TTC549 (cell line): Measurements from ENCODE around the gene DGCR8.

ENCODE experiments used
- FAIRE-seq: peaks from 2 replicates; lab custom pipeline; 2012; peaks lifted over from hg19 to GRCh38; lab: Jason Lieb, UNC

DGCR8 gene

GRCh38 chr22:20052309-20053259, 27.5 kb upstream of the DGCR8 start:
- FAIRE-seq, result no peak

DNA sequence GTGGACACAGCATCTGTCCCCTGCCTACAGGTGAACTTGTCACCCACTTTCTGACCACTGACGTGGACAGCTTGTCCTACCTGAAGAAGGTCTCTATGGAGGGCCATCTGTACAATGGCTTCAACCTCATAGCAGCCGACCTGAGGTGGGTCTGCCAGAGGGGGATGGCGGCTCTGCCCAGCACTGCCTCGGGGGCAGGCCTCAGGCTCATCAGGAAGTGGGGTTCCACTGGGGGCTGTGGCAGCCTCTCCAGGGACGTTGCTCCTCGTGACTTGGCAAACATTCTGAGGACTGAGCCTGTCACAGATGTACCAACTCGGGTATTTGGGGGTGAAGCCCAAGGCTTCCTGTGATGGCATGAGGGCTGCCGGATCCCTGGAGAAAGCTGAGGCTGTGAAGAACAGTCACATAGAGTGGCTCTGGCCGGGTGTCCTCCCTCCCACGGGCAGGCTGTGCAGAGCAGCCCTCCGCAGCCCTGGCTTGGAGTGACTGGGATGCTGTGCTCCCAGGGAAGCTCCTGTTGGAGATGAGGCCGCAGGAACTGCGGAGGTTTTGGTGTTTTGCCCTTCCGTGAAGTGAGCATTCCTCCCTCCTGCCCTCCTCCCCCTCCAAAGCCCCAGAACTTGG, 26.5 kb upstream of the DGCR8 start:
- no peak for FAIRE-seq

- no peak for FAIRE-seq
Observed at GRCh38 chr22:20054034-20054427, 26.0 kb upstream of the DGCR8 start.

- no peak for FAIRE-seq
Observed at GRCh38 chr22:20054485-20054884, 25.6 kb upstream of the DGCR8 start.

- FAIRE-seq, result no peak
Observed at GRCh38 chr22:20055144-20055543, 24.9 kb upstream of the DGCR8 start.

DNA sequence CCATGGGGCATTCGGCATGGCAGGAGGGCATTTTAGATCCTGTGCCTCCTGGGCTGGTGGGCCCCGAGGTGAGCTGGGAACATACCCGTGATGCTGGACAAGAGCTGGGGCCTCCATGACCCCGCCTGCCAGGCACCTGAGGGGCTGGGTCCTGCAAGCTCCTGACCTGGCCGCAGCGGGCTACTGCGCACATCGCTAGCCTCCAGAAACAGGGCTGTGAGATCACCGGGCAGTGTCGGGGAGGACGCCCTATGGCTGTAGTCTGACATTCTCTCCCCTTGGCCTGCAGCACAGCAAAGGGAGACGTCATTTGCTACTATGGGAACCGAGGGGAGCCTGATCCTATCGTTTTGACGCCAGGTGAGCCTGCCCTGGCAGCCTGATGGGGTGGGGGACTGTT, 24.4 kb upstream of the DGCR8 start:
- no peak for FAIRE-seq

GRCh38 chr22:20056161-20056560, 23.9 kb upstream of the DGCR8 start:
- FAIRE-seq, result no peak

GRCh38 chr22:20056696-20057386, 23.2 kb upstream of the DGCR8 start:
- FAIRE-seq, result no peak

DNA sequence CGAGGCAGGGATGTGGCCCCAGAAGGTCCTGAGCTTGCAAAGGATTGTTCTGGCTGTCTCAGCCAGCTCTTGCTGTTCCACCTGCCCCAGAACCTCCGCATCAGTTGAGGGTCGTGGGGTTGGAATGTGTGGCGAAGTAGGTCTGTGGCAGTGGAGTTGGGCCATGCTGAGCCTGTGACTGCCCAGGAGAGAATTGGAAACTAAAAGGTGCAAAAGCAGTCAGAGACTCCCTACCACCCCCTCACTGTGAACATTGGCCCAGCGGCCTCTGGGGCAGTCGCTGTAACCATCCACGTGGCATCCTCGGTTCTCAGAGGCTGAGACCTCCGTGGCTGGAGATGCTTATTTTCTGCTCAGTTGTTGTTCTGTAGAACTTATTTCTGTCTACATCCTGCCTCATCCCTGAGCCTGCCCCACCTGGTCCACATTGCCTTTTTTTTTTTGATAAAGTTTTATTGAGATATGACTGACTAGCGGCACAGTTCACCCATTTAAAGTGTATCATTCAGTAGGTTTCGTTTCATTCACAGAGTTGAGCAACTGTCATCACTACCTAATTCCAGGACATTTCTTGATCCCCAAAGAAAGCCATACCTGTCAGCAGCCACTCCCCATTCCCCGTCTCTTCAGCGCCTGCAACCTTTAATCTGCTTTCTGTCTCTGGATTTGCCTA, 22.3 kb upstream of the DGCR8 start:
- FAIRE-seq, result no peak

- no peak for FAIRE-seq
Observed at GRCh38 chr22:20058989-20059770, 20.9 kb upstream of the DGCR8 start.

GRCh38 chr22:20060700-20061480, 19.2 kb upstream of the DGCR8 start:
- no peak for FAIRE-seq

DNA sequence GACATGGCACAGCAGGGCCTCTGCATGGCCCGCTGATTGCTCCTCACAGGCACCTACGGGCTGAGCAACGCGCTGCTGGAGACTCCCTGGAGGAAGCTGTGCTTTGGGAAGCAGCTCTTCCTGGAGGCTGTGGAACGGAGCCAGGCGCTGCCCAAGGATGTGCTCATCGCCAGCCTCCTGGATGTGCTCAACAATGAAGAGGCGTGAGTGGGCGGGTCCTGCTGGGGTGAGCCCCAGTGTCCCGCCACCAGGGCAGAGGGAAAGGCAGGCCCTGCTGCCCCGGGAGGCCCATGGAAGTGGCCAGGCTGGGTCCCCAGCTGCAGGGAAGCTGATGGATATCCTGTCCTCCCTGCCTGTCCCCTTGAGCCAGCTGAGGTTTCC, 18.6 kb upstream of the DGCR8 start:
- FAIRE-seq, result no peak

DNA sequence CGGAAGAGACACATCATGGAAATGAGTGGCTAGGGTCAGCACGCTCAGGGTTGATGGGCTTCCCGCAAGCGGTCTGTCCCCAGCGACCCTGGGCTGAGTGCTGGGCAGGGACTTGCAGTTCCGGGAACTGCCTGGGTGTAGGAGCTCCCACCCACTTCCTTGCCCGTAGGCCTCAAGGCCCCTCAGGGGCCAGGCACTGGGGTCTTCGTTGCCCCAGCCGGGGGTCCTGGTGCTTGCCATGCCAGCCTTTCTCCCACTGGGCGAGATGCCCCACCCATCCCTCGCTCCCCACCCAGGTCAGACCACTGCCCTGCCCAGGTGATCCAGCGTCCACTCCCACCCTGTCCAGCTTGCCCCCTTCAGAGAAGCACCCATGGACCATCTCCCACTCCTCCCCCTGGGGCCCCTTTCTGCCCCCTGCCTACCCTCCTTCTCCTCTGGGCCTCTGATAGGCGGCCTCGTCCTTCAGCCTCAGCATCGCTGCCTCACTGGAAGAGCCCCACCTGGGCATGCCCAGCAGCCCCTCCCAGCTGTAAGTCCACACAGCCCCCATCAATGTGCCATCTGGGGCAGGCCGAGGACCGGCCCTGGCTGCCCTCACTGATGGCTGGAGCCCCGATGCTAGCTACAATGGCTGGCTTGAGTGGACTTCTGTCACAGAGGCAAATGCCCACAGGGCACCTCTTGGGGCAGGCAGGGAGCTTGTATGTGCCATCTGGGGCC, 17.8 kb upstream of the DGCR8 start:
- FAIRE-seq, result no peak

DNA sequence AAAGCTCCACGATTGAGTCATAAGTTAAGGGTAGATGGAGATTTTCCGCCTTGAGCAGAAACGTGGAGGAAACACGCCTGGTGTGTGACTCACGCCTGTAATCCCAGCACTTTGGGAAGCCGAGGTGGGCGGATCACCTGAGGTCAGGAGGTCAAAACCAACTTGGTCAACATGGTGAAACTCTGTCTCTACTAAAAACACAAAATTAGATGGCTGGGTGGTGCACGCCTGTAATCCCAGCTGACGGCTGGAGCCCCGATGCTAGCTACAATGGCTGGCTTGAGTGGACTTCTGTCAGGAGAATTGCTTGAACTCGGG, 17.3 kb upstream of the DGCR8 start:
- FAIRE-seq, result no peak

GRCh38 chr22:20063271-20064139, 16.5 kb upstream of the DGCR8 start:
- no peak for FAIRE-seq

- no peak for FAIRE-seq
Observed at GRCh38 chr22:20064140-20064480, 15.9 kb upstream of the DGCR8 start.

DNA sequence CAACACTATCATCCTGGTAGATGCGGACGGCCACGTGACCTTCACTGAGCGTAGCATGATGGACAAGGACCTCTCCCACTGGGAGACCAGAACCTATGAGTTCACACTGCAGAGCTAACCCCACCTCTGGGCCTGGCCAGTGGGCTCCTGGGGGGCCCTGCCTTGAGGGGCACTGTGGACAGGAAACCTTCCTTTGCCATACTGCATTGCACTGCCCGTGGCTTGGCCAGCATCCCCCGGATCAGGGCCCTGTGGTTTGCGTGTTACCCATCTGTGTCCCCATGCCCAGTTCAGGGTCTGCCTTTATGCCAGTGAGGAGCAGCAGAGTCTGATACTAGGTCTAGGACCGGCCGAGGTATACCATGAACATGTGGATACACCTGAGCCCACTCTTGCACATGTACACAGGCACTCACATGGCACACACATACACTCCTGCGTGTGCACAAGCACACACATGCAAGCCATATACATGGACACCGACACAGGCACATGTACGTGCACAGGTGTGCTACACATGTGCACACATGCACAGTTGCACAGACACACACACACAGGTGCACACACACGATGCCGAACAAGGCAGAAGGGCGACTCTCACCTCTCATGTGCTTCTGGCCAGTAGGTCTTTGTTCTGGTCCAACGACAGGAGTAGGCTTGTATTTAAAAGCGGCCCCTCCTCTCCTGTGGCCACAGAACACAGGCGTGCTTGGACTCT, 15.3 kb upstream of the DGCR8 start:
- FAIRE-seq, result no peak

- no peak for FAIRE-seq
Observed at GRCh38 chr22:20065896-20066616, 14.0 kb upstream of the DGCR8 start.
